ENCODE results near the gene SOCS1. TPM values are rescaled to one million over a fixed set of nuclear protein-coding genes. Genes with fewer than 3 reads are reported as not detected.

The SOCS1 gene
- total and polyA plus RNA-seq, 2 of the 8 experiments (the other 6 are each of a cell fraction or from before 2014, with no cell fraction given) = 21.0 to 48.9 TPM

- TF ChIP-seq SAP30 (IDR thresholded peaks at IDR 0.05; ENCODE audit: insufficient read depth, insufficient replicate concordance, low read length) (no peak), E2F6 (IDR thresholded peaks at IDR 0.05) (no peak), EZH2 (IDR thresholded peaks at IDR 0.05; ENCODE audit: low read depth, low read length, severe bottlenecking) (no peak)
Measured at GRCh38 chr16:11272921-11273720, 17.1 kb upstream of the SOCS1 start, which contains the start of gene PRM3 (continued).

Data from H1 (cell line).